ENCODE data around the gene VSX1. TPM values are rescaled to one million over a fixed set of nuclear protein-coding genes. Genes with fewer than 3 reads are reported as not detected.

The VSX1 gene
- polyA plus RNA-seq, 1 donor from 2014 or later = not detected

DNA sequence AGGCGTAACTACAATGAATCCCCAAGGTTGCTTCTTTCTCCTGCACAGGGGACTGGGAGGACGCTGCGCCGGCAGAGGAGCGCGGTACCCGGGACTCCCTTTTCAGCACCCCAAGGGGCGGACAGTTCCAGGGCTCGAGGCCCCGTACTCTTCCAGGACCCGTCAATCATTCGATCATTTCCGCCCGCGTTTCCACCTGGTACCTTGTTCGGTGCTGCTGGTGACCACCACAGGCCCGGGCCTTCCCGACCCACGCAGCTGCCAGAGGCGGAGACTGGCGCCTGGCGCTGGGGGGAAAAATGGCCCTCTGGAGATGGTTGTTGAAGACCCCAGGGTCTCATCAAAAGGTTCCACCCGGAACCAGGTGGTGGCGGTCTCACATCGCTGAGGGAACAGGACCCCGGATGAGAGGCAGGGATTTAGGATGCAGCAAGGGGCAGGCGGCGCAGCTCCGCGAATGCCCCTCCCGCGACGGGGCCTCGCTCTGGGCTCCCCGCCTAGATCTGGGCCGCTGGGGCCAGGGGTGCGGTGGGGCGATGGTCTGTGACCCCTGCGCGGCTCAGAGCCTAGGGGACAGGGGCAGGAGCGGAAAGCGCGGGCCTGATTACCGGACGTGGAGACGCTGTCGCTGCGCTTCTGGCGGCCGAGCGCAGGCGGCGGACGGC, 744 bp downstream of the VSX1 start:
- Mint-ChIP-seq H3K4me1 (peaks cover 0 to 7% (median 2%) of the 10 kb centered on the region in 3 donors), H3K9me3 (peaks cover 0 to 4% (median 0%) of the 10 kb centered on the region in 3 donors), H3K27me3 (peaks cover 72% of the 10 kb centered on the region), H3K36me3 (no peaks in the 10 kb centered on the region), H3K27ac (no peak overlapping the region), H3K4me3 (peak overlapping the region in 1 of 4 donors; percentile 2)

DNA sequence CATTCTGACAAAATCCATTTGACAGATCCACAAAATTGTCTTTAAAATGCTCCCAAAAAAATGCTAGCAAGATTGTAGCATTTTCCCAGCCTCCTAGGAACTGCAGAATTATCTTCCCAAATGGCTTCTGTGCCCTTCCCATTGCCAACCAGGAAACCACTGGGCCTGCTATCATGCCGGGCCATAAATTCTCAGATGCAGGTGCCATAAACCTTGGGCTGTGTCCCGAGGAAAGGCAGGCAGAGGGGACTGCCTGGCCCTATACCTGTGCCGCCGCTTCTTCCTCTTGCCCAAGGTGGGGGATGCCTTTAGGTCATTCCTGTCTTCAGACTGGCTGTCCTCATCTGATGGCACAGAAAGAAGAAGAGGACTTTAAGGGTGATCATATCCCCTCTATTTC, 2.8 kb downstream of the VSX1 start:
- Mint-ChIP-seq H3K36me3 (no peaks in the 10 kb centered on the region), H3K27ac (no peak overlapping the region), H3K4me3 (no peak overlapping the region), H3K9me3 (peaks cover 0 to 4% (median 0%) of the 10 kb centered on the region in 3 donors), H3K27me3 (peaks cover 63% of the 10 kb centered on the region), H3K4me1 (peaks cover 0 to 7% (median 2%) of the 10 kb centered on the region in 3 donors)

DNA sequence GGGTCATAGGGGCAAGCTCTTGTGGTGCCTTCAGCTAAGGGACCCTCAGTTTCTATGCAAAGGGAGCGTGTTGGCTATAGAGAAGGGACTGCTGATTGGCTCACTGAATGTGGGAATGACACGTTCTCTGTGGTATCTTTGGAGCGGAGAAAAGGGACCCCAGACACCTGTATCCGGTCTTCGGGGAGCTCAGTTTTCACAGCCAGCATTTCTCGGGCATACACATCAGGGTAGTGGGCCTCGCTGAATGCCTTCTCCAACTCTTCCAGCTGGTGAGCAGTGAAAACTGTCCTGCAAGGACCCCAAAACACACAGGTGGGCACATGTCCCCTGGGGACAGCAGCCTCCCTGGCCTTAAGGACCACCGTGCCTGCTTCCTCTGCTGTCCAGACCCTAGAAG, 3.3 kb downstream of the VSX1 start:
- H3K36me3 Mint-ChIP-seq = no peaks in the 10 kb centered on the region
- H3K27ac Mint-ChIP-seq = no peak overlapping the region
- peaks cover 0 to 5% (median 0%) of the 10 kb centered on the region in 3 donors for H3K4me1 Mint-ChIP-seq
- peaks cover 0 to 4% (median 0%) of the 10 kb centered on the region in 3 donors for H3K9me3 Mint-ChIP-seq
- peaks cover 60% of the 10 kb centered on the region for H3K27me3 Mint-ChIP-seq
- H3K4me3 Mint-ChIP-seq = no peak overlapping the region

DNA sequence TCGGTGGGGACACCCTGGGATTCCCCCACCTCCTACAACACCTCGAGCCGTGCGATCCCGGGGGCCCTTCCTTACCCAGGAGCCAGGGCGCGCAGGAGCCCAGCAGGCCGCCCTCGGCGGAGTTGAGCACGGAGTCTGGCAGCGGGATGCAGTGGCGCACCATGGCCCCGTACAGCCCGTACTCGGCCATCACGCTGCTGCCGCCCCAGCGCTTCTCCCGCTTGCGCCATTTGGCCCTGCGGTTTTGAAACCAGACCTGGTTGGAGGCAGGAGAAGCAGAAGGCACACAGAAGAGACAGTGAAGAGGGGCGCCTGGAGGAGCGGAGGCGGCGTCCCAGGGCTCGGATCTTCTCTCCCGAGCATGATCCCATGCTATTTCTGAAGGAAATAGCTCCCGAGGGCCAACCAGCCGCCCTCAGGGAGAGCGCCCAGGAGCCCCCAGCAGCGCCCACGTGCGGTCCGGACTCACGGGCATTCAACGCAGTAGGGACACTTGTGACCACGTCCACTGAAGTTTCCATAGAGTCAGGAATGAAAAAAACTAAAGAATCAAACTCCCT, 4.3 kb downstream of the VSX1 start:
- Mint-ChIP-seq H3K36me3 (no peaks in the 10 kb centered on the region), H3K4me1 (peaks cover 0 to 4% (median 0%) of the 10 kb centered on the region in 3 donors), H3K27ac (no peak overlapping the region)

DNA sequence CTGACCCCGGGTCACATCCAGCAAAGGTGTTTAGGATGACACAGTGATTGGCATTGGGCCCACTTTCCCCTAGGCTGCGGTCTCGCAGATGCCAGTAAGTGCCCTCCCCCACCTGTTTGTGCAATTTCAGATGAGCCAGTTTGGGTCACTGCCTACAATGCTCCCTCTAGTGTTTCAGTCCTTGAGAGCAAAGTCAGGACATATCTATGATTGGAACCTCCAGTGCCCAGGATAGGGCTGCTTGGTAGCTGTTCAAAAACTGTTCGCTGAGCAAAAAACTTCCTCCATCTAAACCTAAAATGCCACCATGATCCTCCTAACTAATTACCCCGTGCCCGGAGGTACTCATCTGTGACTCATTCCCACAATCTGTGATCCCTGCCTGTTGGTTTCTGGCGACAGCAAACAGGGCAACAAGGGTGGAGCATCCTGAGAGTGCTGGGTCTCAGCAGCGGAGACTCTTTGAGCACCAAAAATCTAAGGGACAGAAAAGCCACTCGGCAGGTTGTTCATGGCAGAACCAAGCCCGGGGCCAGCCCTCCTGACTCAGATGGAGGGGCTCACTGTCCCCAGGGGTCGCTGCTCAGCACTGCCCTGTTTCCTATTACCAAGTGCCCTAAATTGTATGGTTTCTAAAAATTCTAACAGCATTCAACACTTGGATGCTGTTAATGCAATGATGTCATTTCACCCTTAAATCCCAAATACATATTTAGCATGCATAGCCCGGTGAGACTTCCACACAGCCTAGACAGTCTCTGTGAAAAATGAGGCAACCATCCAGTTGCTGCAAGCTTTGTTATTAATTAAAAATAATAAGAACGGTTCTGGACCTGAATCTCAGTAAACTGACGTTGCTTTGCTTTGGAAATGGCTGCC, 5.0 kb downstream of the VSX1 start:
- no peak overlapping the region for H3K27ac Mint-ChIP-seq
- no peaks in the 10 kb centered on the region for H3K36me3 Mint-ChIP-seq
- peaks cover 58% of the 10 kb centered on the region for H3K27me3 Mint-ChIP-seq
- H3K4me1 Mint-ChIP-seq = peaks cover 0 to 3% (median 0%) of the 10 kb centered on the region in 3 donors
- peaks cover 0 to 4% (median 0%) of the 10 kb centered on the region in 3 donors for H3K9me3 Mint-ChIP-seq
- no peak overlapping the region for H3K4me3 Mint-ChIP-seq

More for the DNA sequence above, 4.3 kb downstream of the VSX1 start:
- peaks cover 0 to 4% (median 0%) of the 10 kb centered on the region in 3 donors for H3K9me3 Mint-ChIP-seq
- peak overlapping the region in 1 of 4 donors; percentile 5 for H3K4me3 Mint-ChIP-seq
- H3K27me3 Mint-ChIP-seq = peaks cover 60% of the 10 kb centered on the region

DNA sequence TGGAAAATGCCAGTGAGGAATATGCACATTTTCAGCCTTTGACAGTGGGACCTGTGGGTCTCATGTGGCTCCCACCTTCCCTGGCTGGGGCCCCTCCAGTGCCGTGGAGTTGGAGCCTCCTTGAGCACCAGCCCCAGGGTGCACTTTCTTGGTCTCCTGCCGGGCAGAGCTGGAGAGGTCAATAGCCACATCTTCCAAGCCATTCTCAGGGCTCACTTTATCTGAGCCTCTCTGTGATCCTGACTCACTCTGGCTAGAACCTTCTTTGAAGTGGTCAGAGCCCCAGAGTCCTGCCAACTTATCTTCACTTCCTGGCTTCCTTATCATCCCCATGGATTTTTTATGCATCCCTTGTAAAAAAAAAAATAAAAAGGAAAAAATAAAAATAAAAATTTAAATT, 5.7 kb downstream of the VSX1 start:
- no peak overlapping the region for H3K4me3 Mint-ChIP-seq
- no peaks in the 10 kb centered on the region for H3K36me3 Mint-ChIP-seq
- peaks cover 0 to 3% (median 0%) of the 10 kb centered on the region in 3 donors for H3K4me1 Mint-ChIP-seq
- H3K9me3 Mint-ChIP-seq = peaks cover 0 to 4% (median 0%) of the 10 kb centered on the region in 3 donors
- no peak overlapping the region for H3K27ac Mint-ChIP-seq
- H3K27me3 Mint-ChIP-seq = peaks cover 61% of the 10 kb centered on the region

DNA sequence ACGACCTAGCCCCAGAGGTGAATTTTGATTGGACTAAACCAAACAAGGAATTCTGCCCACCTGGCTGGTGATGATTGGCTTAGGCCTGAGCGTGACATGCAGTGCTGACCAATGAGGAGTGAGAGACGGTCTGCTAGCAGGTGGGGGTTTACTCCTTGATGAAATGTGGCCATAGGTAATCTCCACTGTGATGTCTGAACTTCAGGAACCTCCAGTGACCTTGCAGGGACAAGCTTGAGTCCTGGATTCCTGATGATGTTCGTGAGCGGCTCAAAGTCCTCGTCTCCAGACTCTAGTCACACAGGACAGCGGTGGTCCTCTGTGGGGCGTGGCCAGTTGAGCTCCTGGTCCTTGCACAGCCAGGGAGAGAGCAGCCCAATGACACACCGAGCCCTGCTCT, 8.4 kb downstream of the VSX1 start:
- H3K4me1 Mint-ChIP-seq = peaks cover 0 to 5% (median 0%) of the 10 kb centered on the region in 3 donors
- no peaks in the 10 kb centered on the region for H3K36me3 Mint-ChIP-seq
- no peak overlapping the region for H3K4me3 Mint-ChIP-seq
- H3K27ac Mint-ChIP-seq = no peak overlapping the region
- peaks cover 51% of the 10 kb centered on the region for H3K27me3 Mint-ChIP-seq
- H3K9me3 Mint-ChIP-seq = no peaks in the 10 kb centered on the region

DNA sequence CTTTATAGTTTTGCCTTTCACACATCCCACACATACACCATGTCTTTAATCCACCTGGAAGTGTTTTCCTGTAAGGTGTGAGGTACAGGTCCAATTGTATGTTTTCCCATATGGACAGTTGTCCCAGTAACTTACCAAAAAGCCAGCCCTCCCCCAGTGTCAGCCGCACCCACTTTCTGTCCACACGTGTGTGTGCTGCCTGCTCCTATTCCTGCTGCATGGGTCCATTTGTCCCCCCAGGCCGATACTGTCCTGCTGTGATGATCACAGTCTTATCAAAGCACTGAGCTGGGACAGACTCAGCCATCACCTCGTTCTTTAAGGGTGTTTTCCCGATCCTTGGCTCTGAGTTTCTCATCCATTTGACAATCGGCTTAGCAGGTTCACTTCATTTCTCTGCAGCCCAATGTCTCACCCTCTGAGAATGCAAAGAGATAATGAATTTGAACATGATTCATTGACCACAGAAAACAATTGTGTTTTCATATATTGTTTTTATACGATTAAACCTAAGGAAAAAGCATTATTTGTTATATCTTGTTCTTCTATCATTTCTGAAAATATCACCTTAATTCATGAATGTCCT, 9.6 kb downstream of the VSX1 start:
- Mint-ChIP-seq H3K4me1 (peaks cover 0 to 4% (median 0%) of the 10 kb centered on the region in 3 donors), H3K36me3 (no peaks in the 10 kb centered on the region), H3K27me3 (peaks cover 45% of the 10 kb centered on the region), H3K4me3 (no peak overlapping the region), H3K9me3 (no peaks in the 10 kb centered on the region), H3K27ac (no peak overlapping the region)

DNA sequence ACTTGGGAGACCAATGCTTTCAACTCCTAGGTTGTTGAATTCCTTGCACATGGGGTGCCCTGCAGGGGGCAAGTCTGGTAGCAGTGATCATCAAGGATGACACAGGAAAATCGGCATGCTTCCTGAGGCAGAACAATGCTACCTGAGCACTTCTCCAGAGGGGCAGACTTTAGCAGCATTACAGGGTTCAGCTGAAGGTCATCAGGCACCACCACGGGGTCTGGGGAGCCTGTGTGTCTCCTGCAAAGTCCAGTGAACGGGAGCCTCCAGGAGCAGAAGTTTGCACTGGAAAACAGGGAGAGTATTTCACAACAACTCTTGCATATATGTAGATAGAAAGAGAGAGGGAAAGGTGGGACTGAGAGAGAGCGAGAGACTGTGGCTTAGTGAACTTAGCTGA, 10.2 kb downstream of the VSX1 start:
- Mint-ChIP-seq H3K9me3 (no peaks in the 10 kb centered on the region), H3K27me3 (peaks cover 39% of the 10 kb centered on the region), H3K27ac (no peak overlapping the region)

DNA sequence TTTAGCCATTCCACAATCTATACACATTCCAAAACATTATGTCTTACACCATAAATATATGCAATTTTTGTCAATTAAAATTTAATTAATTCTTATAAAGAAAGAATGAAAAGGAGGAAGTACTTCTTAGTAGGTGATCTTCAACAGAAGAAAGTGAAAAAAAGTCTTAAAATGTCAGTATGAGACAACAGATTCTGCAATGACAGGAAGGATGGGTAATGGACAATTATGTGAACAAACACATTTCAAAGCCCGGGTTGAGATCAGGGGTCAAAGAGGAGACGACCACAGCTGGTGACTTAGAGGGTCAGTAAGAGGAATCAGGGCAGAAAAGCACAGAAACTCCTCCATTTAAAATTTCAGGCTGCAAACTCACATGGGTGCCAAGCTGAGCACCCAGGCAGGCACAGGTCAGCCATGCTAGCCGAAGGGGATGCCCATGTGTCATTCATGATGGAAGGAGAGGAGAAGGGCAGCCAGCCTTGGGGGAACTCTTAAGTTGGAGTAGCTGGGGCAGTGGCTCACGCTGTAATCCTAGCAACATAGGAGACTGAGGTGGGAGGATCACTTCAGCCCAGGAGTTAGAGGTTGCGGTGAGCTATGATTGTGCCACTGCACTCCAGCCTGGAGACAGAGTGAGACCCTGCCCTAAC, 11.0 kb downstream of the VSX1 start:
- Mint-ChIP-seq H3K4me3 (no peak overlapping the region), H3K4me1 (peaks cover under 1 to 3% (median 1%) of the 10 kb centered on the region in 3 donors), H3K36me3 (no peaks in the 10 kb centered on the region), H3K27me3 (peaks cover 36% of the 10 kb centered on the region), H3K9me3 (no peaks in the 10 kb centered on the region), H3K27ac (no peak overlapping the region)

More for the DNA sequence above, 10.2 kb downstream of the VSX1 start:
- Mint-ChIP-seq H3K4me3 (no peak overlapping the region), H3K4me1 (peaks cover 0 to 1% (median 0%) of the 10 kb centered on the region in 3 donors), H3K36me3 (no peaks in the 10 kb centered on the region)

DNA sequence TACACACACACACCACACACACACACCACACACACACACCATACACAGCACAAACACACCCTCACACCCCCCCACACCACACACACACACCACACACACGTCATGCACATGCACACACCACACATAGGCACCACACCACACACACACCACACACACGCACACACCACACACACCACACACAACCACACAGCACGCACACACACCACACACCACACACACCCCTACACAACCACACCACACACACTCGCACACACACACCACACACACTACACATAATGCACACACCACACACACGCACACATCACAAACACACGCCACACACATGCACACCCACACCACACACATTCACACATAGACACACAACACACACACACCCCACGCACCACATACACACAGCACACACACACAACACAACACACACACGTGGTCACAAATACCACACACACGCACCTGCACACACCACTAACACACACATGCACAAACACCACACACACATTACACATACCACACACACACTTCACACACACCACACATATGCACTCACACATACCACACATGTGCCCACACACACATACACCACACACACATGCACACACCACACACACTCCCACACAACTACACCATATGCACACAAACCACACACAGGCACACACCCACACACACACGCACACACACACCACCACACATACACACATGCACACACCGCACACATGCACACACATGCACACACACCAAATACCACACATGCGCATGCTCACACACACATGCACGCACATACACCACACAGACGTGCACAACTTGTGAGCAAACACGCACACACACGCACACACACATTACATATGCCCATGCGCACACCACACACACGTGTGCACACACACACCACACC, 14.6 kb downstream of the VSX1 start:
- Mint-ChIP-seq H3K4me3 (no peak overlapping the region), H3K9me3 (no peaks in the 10 kb centered on the region), H3K4me1 (peaks cover 12 to 14% (median 13%) of the 10 kb centered on the region in 3 donors)

DNA sequence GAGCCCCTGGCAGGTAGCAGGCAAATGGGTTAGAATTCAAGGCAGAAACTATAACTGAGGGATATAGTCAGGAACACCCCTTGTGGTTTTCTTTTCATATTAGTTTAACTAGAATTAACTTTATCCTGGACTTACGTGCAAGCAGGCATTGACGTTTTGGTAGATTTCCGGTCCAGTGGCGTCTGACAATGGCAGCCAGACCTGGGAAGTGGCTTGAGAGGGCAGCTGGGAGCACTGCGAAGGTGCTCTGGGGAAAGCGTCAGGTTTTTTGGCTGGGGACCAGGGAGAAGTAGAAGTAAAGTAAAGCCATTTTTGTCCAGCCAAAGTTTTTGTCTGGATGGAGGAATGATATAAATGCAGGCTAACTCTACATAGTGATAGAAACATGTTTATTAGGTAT, 15.6 kb downstream of the VSX1 start:
- Mint-ChIP-seq H3K4me1 (peaks cover 13 to 16% (median 14%) of the 10 kb centered on the region in 3 donors), H3K27ac (no peak overlapping the region), H3K4me3 (no peak overlapping the region), H3K27me3 (peaks cover 16% of the 10 kb centered on the region), H3K9me3 (no peaks in the 10 kb centered on the region), H3K36me3 (no peaks in the 10 kb centered on the region)

More for the DNA sequence above, 14.6 kb downstream of the VSX1 start:
- Mint-ChIP-seq H3K27ac (no peak overlapping the region), H3K27me3 (peaks cover 21% of the 10 kb centered on the region), H3K36me3 (no peaks in the 10 kb centered on the region)

DNA sequence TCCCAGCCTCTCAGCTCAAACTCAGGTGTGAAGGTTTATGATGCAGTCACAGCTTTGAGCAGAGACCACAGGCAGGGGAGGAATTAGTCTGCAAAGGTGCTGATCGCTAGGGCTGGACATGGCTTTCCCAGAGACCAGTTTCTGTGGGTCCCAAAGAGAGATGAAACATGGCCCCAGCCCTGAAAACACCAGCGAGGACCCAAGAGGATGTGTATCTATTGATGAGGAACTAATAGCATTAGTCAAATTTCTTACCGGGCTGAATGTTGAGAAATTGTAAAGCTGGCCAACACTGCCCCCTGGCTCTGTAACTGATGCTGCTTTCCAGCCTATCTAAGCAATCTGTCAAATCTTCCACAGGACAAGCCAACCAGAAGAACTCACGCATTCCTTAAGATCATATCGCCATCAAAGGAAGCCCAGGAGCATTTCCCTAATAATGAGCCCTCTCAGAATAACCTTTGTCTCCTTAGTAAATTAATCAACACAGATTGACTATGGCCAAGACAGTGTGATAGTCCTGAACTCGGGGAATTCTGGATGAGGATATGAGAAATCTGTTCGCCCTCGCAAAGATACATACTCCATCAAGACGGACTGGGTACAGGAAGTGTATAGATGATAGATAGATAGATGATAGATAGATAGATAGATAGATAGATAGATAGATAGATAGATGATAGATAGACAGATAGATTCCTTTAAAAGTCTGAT, 16.2 kb downstream of the VSX1 start:
- peak overlapping the region in 2 of 3 donors; percentile 4 to 11 for H3K27ac Mint-ChIP-seq
- peaks cover 11% of the 10 kb centered on the region for H3K27me3 Mint-ChIP-seq
- H3K9me3 Mint-ChIP-seq = no peaks in the 10 kb centered on the region
- peak overlapping the region in 2 of 4 donors; percentile 19 to 23 for H3K4me3 Mint-ChIP-seq
- no peaks in the 10 kb centered on the region for H3K36me3 Mint-ChIP-seq
- H3K4me1 Mint-ChIP-seq = peaks cover 13 to 16% (median 14%) of the 10 kb centered on the region in 3 donors

Measured in IgD-negative memory B cell (primary cell).